ENCODE data around the gene RPP25L. TPM values are rescaled to one million over a fixed set of nuclear protein-coding genes. Genes with fewer than 3 reads are reported as not detected.

The RPP25L gene
- total and polyA plus RNA-seq, 10 of the 15 experiments (the other 5 are each of a cell fraction or from before 2014, with no cell fraction given): 7.7 to 30.2 (median 16.8) TPM

DNA sequence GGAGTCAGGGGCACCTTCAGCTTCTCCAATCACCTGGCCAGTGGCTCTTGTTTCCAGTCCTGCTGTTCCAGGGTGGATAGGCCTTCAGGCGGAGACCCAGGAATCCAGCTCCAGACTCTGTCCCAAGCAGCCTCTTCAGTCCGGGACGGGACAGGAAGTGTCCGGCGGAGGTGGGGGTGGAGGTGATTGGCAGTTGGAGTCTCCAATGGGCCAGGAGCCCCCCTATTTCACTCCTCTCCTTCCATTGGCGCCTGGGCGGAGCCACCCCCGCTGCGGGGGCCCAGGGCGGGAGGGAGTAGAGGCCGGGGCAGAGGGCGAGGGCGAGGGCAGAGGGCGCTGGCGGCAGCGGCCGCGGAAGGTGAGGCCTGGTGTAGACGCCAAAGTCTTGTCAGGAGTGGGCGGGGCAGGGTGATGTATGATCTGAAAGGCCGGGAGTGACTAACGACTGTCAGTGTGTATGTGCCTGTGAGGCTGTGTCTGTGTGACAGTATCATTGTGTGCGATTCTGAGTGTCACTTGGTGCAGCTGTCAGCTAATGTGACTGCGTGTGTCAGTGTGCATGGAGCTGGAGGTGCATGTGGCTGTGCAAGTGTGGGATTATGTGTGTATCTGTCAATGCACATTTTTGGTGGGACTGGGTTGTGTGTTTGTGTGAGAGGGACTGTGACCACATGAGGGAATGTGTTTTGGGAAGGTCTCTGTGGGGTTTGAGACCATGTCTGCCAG lies 40.1 kb upstream of the RPP25L start, which contains the start of gene IL11RA:
TSS of gene IL11RA (plus strand) at position 310 of the 726 bp plus-strand sequence. CDS start 3,033 bp downstream, outside the sequence.
- H3K9me3 ChIP-seq (replicated peaks; ENCODE audit: control insufficient read depth, insufficient read depth, low read length): no peaks in the 10 kb centered on the region
- H3K36me3 ChIP-seq (ENCODE audit: control insufficient read depth in 2 of 2, insufficient read depth in 2 of 2, low read length in 1 of 2): peaks cover 2 to 13% of the 10 kb centered on the region in 2 experiments; a peak in 3 of 4 replicates
- POLR2A ChIA-PET: interaction anchor here (0.5 to 1.5 kb wide), 3 partner anchors 10 to 829 kb away, joined by 3 to 6 read pairs (median 3); partner anchors contain the start of genes CCL27 and SIGMAR1
- SMC1A ChIA-PET (ENCODE audit: uncharacterized antibody, unreplicated experiment): no interaction called here
- no TSS peak for BruUV-seq (replicated peaks)
- peak within 1 kb of the TSS; percentile 70 for H3K4me2 ChIP-seq (ENCODE audit: control insufficient read depth, insufficient read depth)
- no peak within 1 kb of the TSS for H3K4me3 ChIP-seq
- no peaks in the 10 kb centered on the region for H3K27me3 ChIP-seq (replicated peaks in 1 of 2; ENCODE audit: control insufficient read depth in 2 of 2, insufficient read depth in 2 of 2, low read length in 1 of 2)
- CTCF ChIA-PET: interaction anchor here (1.5 to 2.9 kb wide), 2 partner anchors 10 to 18 kb away, joined by 3 to 11 read pairs; partner anchors contain the start of gene CCL27
- no peak within 1 kb of the TSS for H3K9ac ChIP-seq (ENCODE audit: control insufficient read depth, insufficient read depth, low read length)
- ATAC-seq (peak; percentile 78), DNase-seq (ENCODE audit: low read depth, low spot score) (no peak), FAIRE-seq (no peak)
- H2AFZ ChIP-seq (ENCODE audit: control insufficient read depth, low read depth, low read length): peak within 1 kb of the TSS; percentile 37; the same call in 1 of the 2 replicates
- peaks cover 15% of the 10 kb centered on the region for H3K4me1 ChIP-seq (ENCODE audit: control insufficient read depth, insufficient read depth, low read length)
- WGBS (ENCODE audit: insufficient coverage, insufficient replicate concordance, low lambda C conversion rate, missing lambda C conversion rate): 4% methylated on average over 24 of the region's 24 CpGs
- RAD21 ChIA-PET (ENCODE audit: unreplicated experiment): interaction anchor here (0.5 kb wide), 1 partner anchor 287 kb away, joined by 3 read pairs; no protein-coding TSS in a partner anchor
- in situ Hi-C loops (cut with MboI) (no loop called here), intact Hi-C loops (cut with micrococcal nuclease; ENCODE audit: unreplicated experiment) (no loop called here)
- H3K27ac ChIP-seq (ENCODE audit: control insufficient read depth, insufficient read depth): 0 out of 2 replicates have a peak within 1 kb of the TSS, but pooled peaks have one; percentile 31
- H4K20me1 ChIP-seq (ENCODE audit: control insufficient read depth, insufficient read depth): no peaks in the 10 kb centered on the region
- H3K79me2 ChIP-seq (ENCODE audit: control insufficient read depth, insufficient read depth, low read length): peaks cover 12% of the 10 kb centered on the region
- TF ChIP-seq, protein P1, sequence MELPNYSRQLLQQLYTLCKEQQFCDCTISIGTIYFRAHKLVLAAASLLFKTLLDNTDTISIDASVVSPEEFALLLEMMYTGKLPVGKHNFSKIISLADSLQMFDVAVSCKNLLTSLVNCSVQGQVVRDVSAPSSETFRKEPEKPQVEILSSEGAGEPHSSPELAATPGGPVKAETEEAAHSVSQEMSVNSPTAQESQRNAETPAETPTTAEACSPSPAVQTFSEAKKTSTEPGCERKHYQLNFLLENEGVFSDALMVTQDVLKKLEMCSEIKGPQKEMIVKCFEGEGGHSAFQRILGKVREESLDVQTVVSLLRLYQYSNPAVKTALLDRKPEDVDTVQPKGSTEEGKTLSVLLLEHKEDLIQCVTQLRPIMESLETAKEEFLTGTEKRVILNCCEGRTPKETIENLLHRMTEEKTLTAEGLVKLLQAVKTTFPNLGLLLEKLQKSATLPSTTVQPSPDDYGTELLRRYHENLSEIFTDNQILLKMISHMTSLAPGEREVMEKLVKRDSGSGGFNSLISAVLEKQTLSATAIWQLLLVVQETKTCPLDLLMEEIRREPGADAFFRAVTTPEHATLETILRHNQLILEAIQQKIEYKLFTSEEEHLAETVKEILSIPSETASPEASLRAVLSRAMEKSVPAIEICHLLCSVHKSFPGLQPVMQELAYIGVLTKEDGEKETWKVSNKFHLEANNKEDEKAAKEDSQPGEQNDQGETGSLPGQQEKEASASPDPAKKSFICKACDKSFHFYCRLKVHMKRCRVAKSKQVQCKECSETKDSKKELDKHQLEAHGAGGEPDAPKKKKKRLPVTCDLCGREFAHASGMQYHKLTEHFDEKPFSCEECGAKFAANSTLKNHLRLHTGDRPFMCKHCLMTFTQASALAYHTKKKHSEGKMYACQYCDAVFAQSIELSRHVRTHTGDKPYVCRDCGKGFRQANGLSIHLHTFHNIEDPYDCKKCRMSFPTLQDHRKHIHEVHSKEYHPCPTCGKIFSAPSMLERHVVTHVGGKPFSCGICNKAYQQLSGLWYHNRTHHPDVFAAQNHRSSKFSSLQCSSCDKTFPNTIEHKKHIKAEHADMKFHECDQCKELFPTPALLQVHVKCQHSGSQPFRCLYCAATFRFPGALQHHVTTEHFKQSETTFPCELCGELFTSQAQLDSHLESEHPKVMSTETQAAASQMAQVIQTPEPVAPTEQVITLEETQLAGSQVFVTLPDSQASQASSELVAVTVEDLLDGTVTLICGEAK (IDR thresholded peaks at IDR 0.05; ENCODE audit: borderline replicate concordance): no peak
- TF ChIP-seq HDGF (IDR thresholded peaks at IDR 0.05) (peak; percentile 55; the same call in 1 of the 2 replicates), NBN (IDR thresholded peaks at IDR 0.05) (no peak), DPF2 (IDR thresholded peaks at IDR 0.05) (0 out of 2 replicates have a peak, but pooled peaks have one; percentile 16), POLR2A (IDR thresholded peaks at IDR 0.05; ENCODE audit: low read depth, low read length) (peak; percentile 51; the same call in 1 of the 2 replicates), BHLHE40 (IDR thresholded peaks at IDR 0.05; ENCODE audit: borderline replicate concordance in 1 of 2, low read depth in 2 of 2, low read length in 1 of 2) (no peak), ZNF384 (IDR thresholded peaks at IDR 0.05; ENCODE audit: borderline replicate concordance, low read depth, low read length) (no peak), IKZF1 (conservative IDR thresholded peaks at IDR 0.05) (0 out of 2 replicates have a peak, but pooled peaks have one; percentile 9), SP1 (IDR thresholded peaks at IDR 0.05; ENCODE audit: low read depth, low read length) (peak; percentile 7)
- TF ChIP-seq, protein P2, sequence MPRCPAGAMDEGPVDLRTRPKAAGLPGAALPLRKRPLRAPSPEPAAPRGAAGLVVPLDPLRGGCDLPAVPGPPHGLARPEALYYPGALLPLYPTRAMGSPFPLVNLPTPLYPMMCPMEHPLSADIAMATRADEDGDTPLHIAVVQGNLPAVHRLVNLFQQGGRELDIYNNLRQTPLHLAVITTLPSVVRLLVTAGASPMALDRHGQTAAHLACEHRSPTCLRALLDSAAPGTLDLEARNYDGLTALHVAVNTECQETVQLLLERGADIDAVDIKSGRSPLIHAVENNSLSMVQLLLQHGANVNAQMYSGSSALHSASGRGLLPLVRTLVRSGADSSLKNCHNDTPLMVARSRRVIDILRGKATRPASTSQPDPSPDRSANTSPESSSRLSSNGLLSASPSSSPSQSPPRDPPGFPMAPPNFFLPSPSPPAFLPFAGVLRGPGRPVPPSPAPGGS (IDR thresholded peaks at IDR 0.05; ENCODE audit: borderline replicate concordance, insufficient read depth, low read depth, low read length, poor library complexity, severe bottlenecking): peak; percentile 99
- TF ChIP-seq, protein P3, sequence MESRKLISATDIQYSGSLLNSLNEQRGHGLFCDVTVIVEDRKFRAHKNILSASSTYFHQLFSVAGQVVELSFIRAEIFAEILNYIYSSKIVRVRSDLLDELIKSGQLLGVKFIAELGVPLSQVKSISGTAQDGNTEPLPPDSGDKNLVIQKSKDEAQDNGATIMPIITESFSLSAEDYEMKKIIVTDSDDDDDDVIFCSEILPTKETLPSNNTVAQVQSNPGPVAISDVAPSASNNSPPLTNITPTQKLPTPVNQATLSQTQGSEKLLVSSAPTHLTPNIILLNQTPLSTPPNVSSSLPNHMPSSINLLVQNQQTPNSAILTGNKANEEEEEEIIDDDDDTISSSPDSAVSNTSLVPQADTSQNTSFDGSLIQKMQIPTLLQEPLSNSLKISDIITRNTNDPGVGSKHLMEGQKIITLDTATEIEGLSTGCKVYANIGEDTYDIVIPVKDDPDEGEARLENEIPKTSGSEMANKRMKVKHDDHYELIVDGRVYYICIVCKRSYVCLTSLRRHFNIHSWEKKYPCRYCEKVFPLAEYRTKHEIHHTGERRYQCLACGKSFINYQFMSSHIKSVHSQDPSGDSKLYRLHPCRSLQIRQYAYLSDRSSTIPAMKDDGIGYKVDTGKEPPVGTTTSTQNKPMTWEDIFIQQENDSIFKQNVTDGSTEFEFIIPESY (IDR thresholded peaks at IDR 0.05): no peak
- TF ChIP-seq, protein P4, sequence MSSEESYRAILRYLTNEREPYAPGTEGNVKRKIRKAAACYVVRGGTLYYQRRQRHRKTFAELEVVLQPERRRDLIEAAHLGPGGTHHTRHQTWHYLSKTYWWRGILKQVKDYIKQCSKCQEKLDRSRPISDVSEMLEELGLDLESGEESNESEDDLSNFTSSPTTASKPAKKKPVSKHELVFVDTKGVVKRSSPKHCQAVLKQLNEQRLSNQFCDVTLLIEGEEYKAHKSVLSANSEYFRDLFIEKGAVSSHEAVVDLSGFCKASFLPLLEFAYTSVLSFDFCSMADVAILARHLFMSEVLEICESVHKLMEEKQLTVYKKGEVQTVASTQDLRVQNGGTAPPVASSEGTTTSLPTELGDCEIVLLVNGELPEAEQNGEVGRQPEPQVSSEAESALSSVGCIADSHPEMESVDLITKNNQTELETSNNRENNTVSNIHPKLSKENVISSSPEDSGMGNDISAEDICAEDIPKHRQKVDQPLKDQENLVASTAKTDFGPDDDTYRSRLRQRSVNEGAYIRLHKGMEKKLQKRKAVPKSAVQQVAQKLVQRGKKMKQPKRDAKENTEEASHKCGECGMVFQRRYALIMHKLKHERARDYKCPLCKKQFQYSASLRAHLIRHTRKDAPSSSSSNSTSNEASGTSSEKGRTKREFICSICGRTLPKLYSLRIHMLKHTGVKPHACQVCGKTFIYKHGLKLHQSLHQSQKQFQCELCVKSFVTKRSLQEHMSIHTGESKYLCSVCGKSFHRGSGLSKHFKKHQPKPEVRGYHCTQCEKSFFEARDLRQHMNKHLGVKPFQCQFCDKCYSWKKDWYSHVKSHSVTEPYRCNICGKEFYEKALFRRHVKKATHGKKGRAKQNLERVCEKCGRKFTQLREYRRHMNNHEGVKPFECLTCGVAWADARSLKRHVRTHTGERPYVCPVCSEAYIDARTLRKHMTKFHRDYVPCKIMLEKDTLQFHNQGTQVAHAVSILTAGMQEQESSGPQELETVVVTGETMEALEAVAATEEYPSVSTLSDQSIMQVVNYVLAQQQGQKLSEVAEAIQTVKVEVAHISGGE (CRISPR knock-in tag; IDR thresholded peaks at IDR 0.05): no peak

Measured in GM12878 (cell line).